ENCODE results near the gene YWHAH.

- no peak for TF ChIP-seq RAD21 (IDR thresholded peaks at IDR 0.05 in 1 of 2, conservative IDR thresholded peaks at IDR 0.05 in 1 of 2; ENCODE audit: low read depth in 2 of 2, low read length in 2 of 2)
- TF ChIP-seq MAFK (IDR thresholded peaks at IDR 0.05; ENCODE audit: low read depth, low read length), result no peak
- TF ChIP-seq POLR2AphosphoS5 (IDR thresholded peaks at IDR 0.05; ENCODE audit: low read depth, low read length), result no peak
- no peak for TF ChIP-seq GABPA (IDR thresholded peaks at IDR 0.05; ENCODE audit: borderline replicate concordance, insufficient read depth, low read length)
- TF ChIP-seq SRF (IDR thresholded peaks at IDR 0.05; ENCODE audit: low read depth, low read length), result no peak
- TF ChIP-seq SIN3A (conservative IDR thresholded peaks at IDR 0.05 in 1 of 2, IDR thresholded peaks at IDR 0.05 in 1 of 2; ENCODE audit: low read depth in 1 of 2, low read length in 2 of 2), result no peak
- no peak for TF ChIP-seq CTCF (IDR thresholded peaks at IDR 0.05; ENCODE audit: control extremely low read depth in 1 of 3, insufficient read depth in 1 of 3, low read depth in 1 of 3, low read length in 3 of 3)
- TF ChIP-seq POLR2A (IDR thresholded peaks at IDR 0.05; ENCODE audit: control extremely low read depth in 1 of 2, low read depth in 2 of 2, low read length in 2 of 2), result no peak
- TF ChIP-seq ZNF274 (IDR thresholded peaks at IDR 0.05; ENCODE audit: borderline replicate concordance, extremely low read depth, low read length), result no peak
- TF ChIP-seq ATF2 (IDR thresholded peaks at IDR 0.05; ENCODE audit: low read length), result no peak
- no peak for TF ChIP-seq CBX5 (IDR thresholded peaks at IDR 0.05; ENCODE audit: low read depth, low read length)
- TF ChIP-seq CBX8 (IDR thresholded peaks at IDR 0.05; ENCODE audit: borderline replicate concordance, low read depth, low read length), result no peak
- no peak for TF ChIP-seq BRCA1 (IDR thresholded peaks at IDR 0.05; ENCODE audit: low read depth, low read length)
- no peak for TF ChIP-seq RXRA (IDR thresholded peaks at IDR 0.05; ENCODE audit: insufficient read depth, low read depth, low read length)
These were observed 21.2 kb upstream of the YWHAH start for GRCh38 chr22:31923136-31923535.

Data from H1 (cell line).